Effector memory CD4-positive, alpha-beta T cell (primary cell): ENCODE data around the gene LSS.

Experiments used
- DNase-seq, 3 donors: peaks; one replicate each; pipeline ENCODE4 v3.0.0-alpha.2; 2020
- H3K27ac ChIP-seq: 2 replicates; pipeline ENCODE4 v1.7.0; 2013; ENCODE audit warnings: mild to moderate bottlenecking, low read length, moderate library complexity; ENCODE audit not compliant: insufficient read depth, poor library complexity, severe bottlenecking
- H3K27me3 ChIP-seq: replicated peaks from 2 replicates; pipeline ENCODE4 v1.7.0; 2013; ENCODE audit warnings: mild to moderate bottlenecking, low read length; ENCODE audit not compliant: insufficient read depth, control insufficient read depth, poor library complexity, severe bottlenecking
- H3K36me3 ChIP-seq: 2 replicates; pipeline ENCODE4 v1.7.0; 2013; ENCODE audit warnings: mild to moderate bottlenecking, low read length, moderate library complexity; ENCODE audit not compliant: control insufficient read depth, insufficient read depth
- H3K4me1 ChIP-seq: 2 replicates; pipeline ENCODE4 v1.7.0; 2013; ENCODE audit warnings: low read length, mild to moderate bottlenecking; ENCODE audit not compliant: control insufficient read depth, insufficient read depth, poor library complexity, severe bottlenecking
- H3K4me3 ChIP-seq: 2 replicates; pipeline ENCODE4 v1.7.0; 2013; ENCODE audit warnings: low read length, low read depth, mild to moderate bottlenecking; ENCODE audit not compliant: insufficient read depth, poor library complexity, severe bottlenecking
- H3K9me3 ChIP-seq: 2 replicates; pipeline ENCODE4 v1.7.0; 2013; ENCODE audit warnings: mild to moderate bottlenecking, low read length, moderate library complexity; ENCODE audit not compliant: control insufficient read depth

Gene LSS

GRCh38 chr21:46138383-46138970 is 90.1 kb downstream of the LSS start:
- Histone ChIP-seq H3K27me3 (no peaks in the 10 kb centered on the region), H3K9me3 (no peaks in the 10 kb centered on the region), H3K4me1 (no peaks in the 10 kb centered on the region), H3K36me3 (no peaks in the 10 kb centered on the region), H3K27ac (no peak overlapping the region), H3K4me3 (no peak overlapping the region)
- DNase-seq: no peak
